Vagina (tissue), 2 donors: ENCODE data around the gene UBXN4. TPM values are rescaled to one million over a fixed set of nuclear protein-coding genes. Genes with fewer than 3 reads are reported as not detected.
"Not testable (repeated sequence)": the region's sequence is repeated elsewhere in the genome, so short reads cannot be mapped to it uniquely, and the experiment has no call there.

Experiments
- DNase-seq, 2 donors: peaks; one replicate each; pipeline ENCODE4 v3.0.0-alpha.2; 2017; ENCODE audit errors: extremely low spot score in 2 of 2
- H3K27ac ChIP-seq: fragments of 200-600 bp; sonication (generic); one replicate; pipeline ENCODE4 v1.5.1; 2019
- H3K27me3 ChIP-seq: fragments of 200-600 bp; sonication (generic); one replicate; pipeline ENCODE4 v1.5.1; 2019
- H3K36me3 ChIP-seq, 2 donors: fragments of 200-600 bp; sonication (generic); one replicate each; pipeline ENCODE4 v1.5.1; 2017 to 2019
- H3K4me1 ChIP-seq: fragments of 200-600 bp; sonication (generic); one replicate; pipeline ENCODE4 v1.5.1; 2019
- H3K4me3 ChIP-seq, 2 donors: fragments of 200-600 bp; sonication (generic); 1 replicate in 1 of 2; 2 replicates in 1 of 2; pipeline ENCODE4 v1.5.1; 2016 to 2019
- H3K9me3 ChIP-seq: fragments of 200-600 bp; sonication (generic); one replicate; pipeline ENCODE4 v1.5.1; 2019
- POLR2A ChIP-seq, 2 donors: fragments of 450-650 bp; IDR thresholded peaks; one replicate each; pipeline ENCODE4 v1.6.1; 2017; ENCODE audit warnings: antibody characterized with exemption in 2 of 2, mild to moderate bottlenecking in 2 of 2, moderate library complexity in 2 of 2
- POLR2AphosphoS5 ChIP-seq, 2 donors: sonication (generic); formaldehyde crosslinking; IDR thresholded peaks; one replicate each; pipeline ENCODE4 v1.9.0; 2017; ENCODE audit warnings: antibody characterized with exemption in 2 of 2, mild to moderate bottlenecking in 2 of 2, low read depth in 1 of 2; ENCODE audit not compliant: insufficient read depth in 1 of 2
- intact Hi-C: fragments of 100-400 bp; cut with DNase I; formaldehyde crosslinking; loops from one replicate; pipeline ENCODE4 v1.15.1; 2023
- total RNA-seq: library from RNA; depleted of rRNA; stranded (reverse); fragments of >200 nt; gene quantifications from one replicate; pipeline ENCODE4 v1.2.3, GENCODE V29; 2016
- TF ChIP-seq, protein P1 (sequence below), 3 experiments: fragments of 450-650 bp in 2 of 3; fragments of 200-600 bp in 1 of 3; sonication (generic) in 1 of 3; IDR thresholded peaks; one replicate each; pipeline ENCODE4 v1.5.1; 2017 to 2019; ENCODE audit warnings: antibody characterized with exemption in 3 of 3, mild to moderate bottlenecking in 2 of 3, moderate library complexity in 2 of 3

The UBXN4 gene
- total RNA-seq, 1 donor from 2014 or later = 51.6 TPM

DNA sequence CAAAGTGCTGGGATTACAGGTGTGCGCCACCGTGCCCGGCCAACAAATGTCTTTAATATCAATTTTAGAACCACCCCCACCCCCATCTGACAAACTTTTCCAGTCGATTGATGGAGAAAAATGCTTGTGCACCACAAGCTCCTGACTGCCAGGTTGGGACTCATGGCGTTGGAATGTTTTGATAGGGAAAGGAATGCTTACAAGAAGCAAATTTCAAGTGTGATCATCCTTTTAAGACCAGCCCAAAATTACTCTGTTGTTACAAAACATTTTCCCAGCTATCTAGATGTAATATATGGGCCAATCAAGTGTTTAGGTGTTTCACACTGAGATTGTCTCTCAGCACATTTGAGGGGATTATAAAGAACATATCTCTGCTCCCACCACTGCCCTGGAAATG lies 45.2 kb downstream of the UBXN4 start:
- Histone ChIP-seq H3K27me3 (no peaks in the 10 kb centered on the region), H3K27ac (no peak overlapping the region), H3K4me3 (no peak overlapping the region), H3K9me3 (no peaks in the 10 kb centered on the region), H3K36me3 (peaks cover 0 to 42% of the 10 kb centered on the region in 2 donors), H3K4me1 (no peaks in the 10 kb centered on the region)
- intact Hi-C loops = no loop called here
- TF ChIP-seq POLR2AphosphoS5 (IDR thresholded peaks at IDR 0.05; ENCODE audit: insufficient read depth in 1 of 2, low read depth in 1 of 2) (no peak), POLR2A (IDR thresholded peaks at IDR 0.05) (no peak)
- TF ChIP-seq, protein P1, sequence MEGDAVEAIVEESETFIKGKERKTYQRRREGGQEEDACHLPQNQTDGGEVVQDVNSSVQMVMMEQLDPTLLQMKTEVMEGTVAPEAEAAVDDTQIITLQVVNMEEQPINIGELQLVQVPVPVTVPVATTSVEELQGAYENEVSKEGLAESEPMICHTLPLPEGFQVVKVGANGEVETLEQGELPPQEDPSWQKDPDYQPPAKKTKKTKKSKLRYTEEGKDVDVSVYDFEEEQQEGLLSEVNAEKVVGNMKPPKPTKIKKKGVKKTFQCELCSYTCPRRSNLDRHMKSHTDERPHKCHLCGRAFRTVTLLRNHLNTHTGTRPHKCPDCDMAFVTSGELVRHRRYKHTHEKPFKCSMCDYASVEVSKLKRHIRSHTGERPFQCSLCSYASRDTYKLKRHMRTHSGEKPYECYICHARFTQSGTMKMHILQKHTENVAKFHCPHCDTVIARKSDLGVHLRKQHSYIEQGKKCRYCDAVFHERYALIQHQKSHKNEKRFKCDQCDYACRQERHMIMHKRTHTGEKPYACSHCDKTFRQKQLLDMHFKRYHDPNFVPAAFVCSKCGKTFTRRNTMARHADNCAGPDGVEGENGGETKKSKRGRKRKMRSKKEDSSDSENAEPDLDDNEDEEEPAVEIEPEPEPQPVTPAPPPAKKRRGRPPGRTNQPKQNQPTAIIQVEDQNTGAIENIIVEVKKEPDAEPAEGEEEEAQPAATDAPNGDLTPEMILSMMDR (IDR thresholded peaks at IDR 0.05) = no peak
- no peak for DNase-seq

DNA sequence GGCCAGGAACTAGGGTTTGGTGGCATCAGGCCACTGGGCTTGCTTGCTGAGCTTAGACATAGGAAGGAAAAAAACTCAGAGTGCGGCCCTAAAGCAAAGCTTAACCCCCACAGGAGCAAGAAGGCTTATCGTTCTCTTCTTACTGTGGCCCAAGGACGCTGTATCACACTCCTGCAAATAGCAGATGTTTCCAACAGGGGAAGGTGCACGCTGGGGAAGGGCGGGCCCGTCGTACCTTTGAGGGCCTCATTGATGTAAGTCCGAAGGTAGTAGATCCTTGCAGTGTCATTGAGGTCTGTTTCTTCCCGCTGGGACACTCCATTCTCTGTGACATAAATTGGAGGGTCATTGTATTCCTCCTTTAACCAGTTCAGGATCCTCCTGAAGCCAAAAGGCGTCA lies 48.8 kb downstream of the UBXN4 start:
- peaks cover 0 to 10% of the 10 kb centered on the region in 2 donors for H3K36me3 ChIP-seq
- no peaks in the 10 kb centered on the region for H3K4me1 ChIP-seq
- no peaks in the 10 kb centered on the region for H3K27me3 ChIP-seq
- no peak overlapping the region for H3K27ac ChIP-seq
- DNase-seq = no peak
- TF ChIP-seq, protein P1 (IDR thresholded peaks at IDR 0.05) = no peak
- TF ChIP-seq POLR2A (IDR thresholded peaks at IDR 0.05) (no peak), POLR2AphosphoS5 (IDR thresholded peaks at IDR 0.05; ENCODE audit: insufficient read depth in 1 of 2, low read depth in 1 of 2) (no peak)
- H3K9me3 ChIP-seq = no peaks in the 10 kb centered on the region
- intact Hi-C loops = no loop called here
- no peak overlapping the region for H3K4me3 ChIP-seq

DNA sequence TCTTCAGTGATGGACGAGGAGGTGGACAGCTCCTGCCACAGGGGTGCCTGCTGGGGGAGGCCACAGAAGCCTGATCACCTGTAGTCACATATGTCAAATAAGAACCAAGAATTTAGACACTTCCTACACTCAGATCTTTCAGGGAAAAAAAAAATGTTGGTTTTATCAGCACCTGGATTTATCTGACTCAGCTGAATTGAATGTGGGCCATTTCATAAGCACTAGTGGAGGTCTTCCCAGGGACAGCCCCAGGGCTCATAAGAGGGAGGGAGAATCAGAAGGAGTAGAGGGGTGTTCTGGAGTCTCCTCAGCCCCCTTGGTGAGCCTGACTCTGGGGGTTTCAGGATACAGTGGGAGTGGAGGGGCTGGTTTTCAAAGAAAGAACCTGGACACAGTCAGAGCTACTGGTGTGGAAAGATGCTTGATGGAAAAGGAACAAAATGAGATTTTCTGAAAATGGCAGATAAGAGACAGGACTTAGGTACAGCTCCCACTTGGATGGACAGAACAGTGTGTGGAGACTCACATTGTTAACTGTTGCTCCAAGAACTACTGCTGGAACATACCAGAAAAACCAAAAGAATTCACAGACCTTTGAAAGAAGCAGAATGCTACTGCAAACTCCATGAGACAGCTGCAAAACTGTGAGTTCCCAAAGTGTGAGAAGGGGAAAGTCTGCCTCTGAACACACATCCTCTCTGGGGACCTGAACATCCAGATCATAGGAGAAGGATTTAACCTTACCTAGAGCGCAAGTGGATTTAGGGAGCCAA lies 49.9 kb downstream of the UBXN4 start:
- H3K27me3 ChIP-seq = no peaks in the 10 kb centered on the region
- H3K4me3 ChIP-seq = no peak overlapping the region
- TF ChIP-seq POLR2A (IDR thresholded peaks at IDR 0.05) (no peak), POLR2AphosphoS5 (IDR thresholded peaks at IDR 0.05; ENCODE audit: insufficient read depth in 1 of 2, low read depth in 1 of 2) (no peak)
- TF ChIP-seq, protein P1 (IDR thresholded peaks at IDR 0.05) = no peak
- DNase-seq = no peak
- no peaks in the 10 kb centered on the region for H3K4me1 ChIP-seq
- H3K36me3 ChIP-seq = no peaks in the 10 kb centered on the region
- H3K27ac ChIP-seq = no peak overlapping the region
- intact Hi-C loops = no loop called here
- H3K9me3 ChIP-seq = no peaks in the 10 kb centered on the region

DNA sequence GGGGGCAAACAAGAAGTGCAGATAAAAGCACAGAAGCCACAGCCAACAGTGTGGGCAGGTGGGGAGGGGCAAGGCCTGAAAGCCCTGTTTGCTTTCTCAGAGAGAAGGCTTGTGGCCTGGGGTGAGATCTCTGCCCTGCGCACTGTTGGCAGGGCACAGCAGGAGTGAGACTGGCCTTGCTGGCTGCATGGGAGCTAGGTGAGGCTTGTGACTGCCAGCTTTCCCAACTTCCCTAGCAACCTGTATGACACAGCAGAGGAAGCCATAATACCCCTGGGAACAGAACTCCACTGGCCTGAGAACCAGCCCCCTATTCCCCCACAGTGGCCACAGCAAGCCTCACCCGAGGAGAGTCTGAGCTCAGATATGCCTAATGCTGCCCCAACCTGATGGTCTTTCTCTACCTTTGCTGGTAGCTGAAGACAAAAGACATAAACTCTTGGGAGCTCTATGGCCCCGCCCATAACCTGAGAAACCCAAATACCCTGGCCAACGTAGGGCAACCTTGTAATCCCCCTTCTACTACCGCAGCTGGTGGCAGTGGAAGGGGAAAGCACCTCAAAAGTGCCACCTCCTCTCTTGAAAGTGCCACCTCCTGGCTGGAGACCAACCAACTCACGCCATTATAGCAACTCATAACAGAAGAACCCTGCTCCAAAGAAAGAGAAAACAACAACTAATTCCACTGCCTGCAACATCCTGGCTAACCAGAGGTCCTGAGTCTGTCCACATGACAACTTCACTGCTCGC lies 50.9 kb downstream of the UBXN4 start:
- no peaks in the 10 kb centered on the region for H3K9me3 ChIP-seq
- intact Hi-C loops = no loop called here
- DNase-seq = no peak

DNA sequence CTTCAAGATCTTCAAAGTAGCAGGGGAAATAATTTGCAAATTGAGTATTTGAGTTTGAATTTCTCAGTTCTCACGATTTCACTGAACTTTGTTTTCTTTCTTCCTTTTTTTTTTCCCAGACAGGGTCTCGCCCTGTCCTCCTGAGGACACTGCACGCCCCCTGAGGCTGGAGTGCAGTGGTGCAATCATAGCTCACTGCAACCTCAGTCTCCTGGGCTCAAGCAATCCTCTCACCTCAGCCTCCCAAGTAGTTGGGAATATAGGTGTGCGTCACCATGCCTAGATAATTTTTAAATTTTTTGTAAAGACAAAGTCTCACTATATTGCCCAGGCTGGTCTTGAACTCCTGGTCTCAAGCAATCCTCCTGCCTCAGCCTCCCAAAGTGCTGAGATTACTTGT lies 54.0 kb downstream of the UBXN4 start:
- H3K4me3 ChIP-seq, H3K9me3 ChIP-seq, H3K27me3 ChIP-seq, intact Hi-C loops, H3K36me3 ChIP-seq, DNase-seq, H3K4me1 ChIP-seq, H3K27ac ChIP-seq: not testable (repeated sequence)

More for the DNA sequence above, 50.9 kb downstream of the UBXN4 start:
- Histone ChIP-seq H3K36me3 (no peaks in the 10 kb centered on the region), H3K27me3 (no peaks in the 10 kb centered on the region), H3K4me3 (no peak overlapping the region), H3K27ac (no peak overlapping the region), H3K4me1 (no peaks in the 10 kb centered on the region)
- TF ChIP-seq POLR2A (IDR thresholded peaks at IDR 0.05) (no peak), POLR2AphosphoS5 (IDR thresholded peaks at IDR 0.05; ENCODE audit: insufficient read depth in 1 of 2, low read depth in 1 of 2) (no peak)
- TF ChIP-seq, protein P1 (IDR thresholded peaks at IDR 0.05) = no peak
